MM.1S (cell line): ENCODE results near the gene CDH4.

ENCODE experiments used
- DNase-seq: peaks from one replicate; pipeline ENCODE4 v3.0.0-alpha.2; 2015
- H2AFZ ChIP-seq: fragments of 300-600 bp; sonication (generic); 2 replicates; pipeline ENCODE4 v1.6.0; 2016; ENCODE audit warnings: antibody characterized with exemption, low read length
- H3F3A ChIP-seq: fragments of 300-600 bp; sonication (generic); 2 replicates; pipeline ENCODE4 v1.6.1; 2016; ENCODE audit warnings: mild to moderate bottlenecking, antibody characterized with exemption, low read length, moderate library complexity, mixed read lengths; ENCODE audit not compliant: insufficient read depth
- H3K27ac ChIP-seq: fragments of 300-600 bp; sonication (generic); 2 replicates; pipeline ENCODE4 v1.5.1; 2016; ENCODE audit warnings: mild to moderate bottlenecking, low read length
- H3K27me3 ChIP-seq: fragments of 300-600 bp; sonication (generic); replicated peaks from 2 replicates; pipeline ENCODE4 v1.6.0; 2016; ENCODE audit warnings: low read length; ENCODE audit not compliant: insufficient read depth
- H3K36me3 ChIP-seq: fragments of 300-600 bp; sonication (generic); replicated peaks from 2 replicates; pipeline ENCODE4 v1.6.1; 2016; ENCODE audit warnings: mild to moderate bottlenecking, low read length, mixed read lengths; ENCODE audit not compliant: insufficient read depth
- H3K4me1 ChIP-seq: fragments of 300-600 bp; sonication (generic); 2 replicates; pipeline ENCODE4 v1.6.1; 2016; ENCODE audit warnings: low read length, mixed read lengths
- H3K4me2 ChIP-seq: fragments of 300-600 bp; sonication (generic); 2 replicates; pipeline ENCODE4 v1.6.0; 2016; ENCODE audit warnings: low read depth, low read length
- H3K4me3 ChIP-seq: fragments of 300-600 bp; sonication (generic); 2 replicates; pipeline ENCODE4 v1.5.1; 2016; ENCODE audit warnings: low read length, mixed read lengths
- H3K79me2 ChIP-seq: fragments of 300-600 bp; sonication (generic); 2 replicates; pipeline ENCODE4 v1.6.1; 2016; ENCODE audit warnings: mixed run types, low read length, mixed read lengths
- H3K9ac ChIP-seq: fragments of 300-600 bp; sonication (generic); 2 replicates; pipeline ENCODE4 v1.6.1; 2016; ENCODE audit warnings: low read length, mixed read lengths
- H3K9me2 ChIP-seq: fragments of 300-600 bp; sonication (generic); replicated peaks from 2 replicates; pipeline ENCODE4 v1.6.1; 2016; ENCODE audit warnings: mild to moderate bottlenecking, low read length, mixed read lengths; ENCODE audit not compliant: insufficient read depth
- H3K9me3 ChIP-seq: fragments of 300-600 bp; sonication (generic); replicated peaks from 2 replicates; pipeline ENCODE4 v1.6.1; 2016; ENCODE audit warnings: mild to moderate bottlenecking, low read length, mixed read lengths; ENCODE audit not compliant: insufficient read depth
- H4K20me1 ChIP-seq: fragments of 300-600 bp; sonication (generic); 2 replicates; pipeline ENCODE4 v1.6.1; 2016; ENCODE audit warnings: mild to moderate bottlenecking, low read length, moderate library complexity, mixed read lengths; ENCODE audit not compliant: insufficient read depth
- CTCF ChIP-seq: fragments of 300-600 bp; sonication (generic); IDR thresholded peaks from 2 replicates; pipeline ENCODE4 v1.5.1; 2016; ENCODE audit warnings: antibody characterized with exemption, low read length, mixed read lengths
- EZH2 ChIP-seq: fragments of 300-600 bp; sonication (generic); optimal IDR thresholded peaks from 2 replicates; pipeline ENCODE3; 2017; ENCODE audit warnings: low read depth, mild to moderate bottlenecking, antibody characterized with exemption, low read length, mixed read lengths
- EZH2phosphoT487 ChIP-seq: fragments of 300-600 bp; sonication (generic); IDR thresholded peaks from 2 replicates; pipeline ENCODE4 v1.6.1; 2018; ENCODE audit warnings: antibody characterized with exemption, low read length

CDH4 gene

GRCh38 chr20:61205769-61206168 lies 46.3 kb upstream of the CDH4 start:
- Histone ChIP-seq H3F3A (no peaks in the 10 kb centered on the region), H2AFZ (no peak overlapping the region), H3K9me3 (no peaks in the 10 kb centered on the region), H3K4me1 (no peaks in the 10 kb centered on the region), H3K4me3 (no peak overlapping the region), H3K9me2 (no peaks in the 10 kb centered on the region), H3K36me3 (no peaks in the 10 kb centered on the region), H3K27ac (no peak overlapping the region), H3K27me3 (peaks cover 8% of the 10 kb centered on the region), H3K4me2 (no peak overlapping the region), H3K79me2 (no peaks in the 10 kb centered on the region), H4K20me1 (no peaks in the 10 kb centered on the region), H3K9ac (no peak overlapping the region)
- TF ChIP-seq EZH2 (no peak), CTCF (no peak), EZH2phosphoT487 (no peak)
- DNase-seq: no peak

GRCh38 chr20:61210862-61211261 lies 41.2 kb upstream of the CDH4 start:
- no peak overlapping the region for H3K4me2 ChIP-seq
- H2AFZ ChIP-seq: no peak overlapping the region
- no peaks in the 10 kb centered on the region for H4K20me1 ChIP-seq
- H3K9ac ChIP-seq: no peak overlapping the region
- no peak overlapping the region for H3K4me3 ChIP-seq
- H3K27ac ChIP-seq: no peak overlapping the region
- H3K4me1 ChIP-seq: no peaks in the 10 kb centered on the region
- H3F3A ChIP-seq: no peaks in the 10 kb centered on the region
- no peaks in the 10 kb centered on the region for H3K79me2 ChIP-seq
- no peak for TF ChIP-seq CTCF
- TF ChIP-seq EZH2: no peak
- no peak for TF ChIP-seq EZH2phosphoT487
- peaks cover 12% of the 10 kb centered on the region for H3K27me3 ChIP-seq
- DNase-seq: no peak
- no peaks in the 10 kb centered on the region for H3K9me3 ChIP-seq
- no peaks in the 10 kb centered on the region for H3K9me2 ChIP-seq
- H3K36me3 ChIP-seq: no peaks in the 10 kb centered on the region

GRCh38 chr20:61217848-61218247 lies 34.2 kb upstream of the CDH4 start:
- H3K9me3 ChIP-seq: no peaks in the 10 kb centered on the region
- no peak overlapping the region for H2AFZ ChIP-seq
- no peak overlapping the region for H3K27ac ChIP-seq
- H3K27me3 ChIP-seq: peaks cover 34% of the 10 kb centered on the region
- no peaks in the 10 kb centered on the region for H3K9me2 ChIP-seq
- no peaks in the 10 kb centered on the region for H3K79me2 ChIP-seq
- no peaks in the 10 kb centered on the region for H3F3A ChIP-seq
- no peak overlapping the region for H3K4me3 ChIP-seq
- H3K4me1 ChIP-seq: no peaks in the 10 kb centered on the region
- no peaks in the 10 kb centered on the region for H4K20me1 ChIP-seq
- TF ChIP-seq EZH2 (no peak), CTCF (no peak), EZH2phosphoT487 (no peak)
- H3K4me2 ChIP-seq: no peak overlapping the region
- H3K9ac ChIP-seq: no peak overlapping the region
- H3K36me3 ChIP-seq: no peaks in the 10 kb centered on the region
- DNase-seq: no peak
